ENCODE measurements around the gene SF3B3. TPM values are rescaled to one million over a fixed set of nuclear protein-coding genes. Genes with fewer than 3 reads are reported as not detected.

Gene SF3B3
- total and polyA plus RNA-seq, 7 donors = 23.8 to 98.5 (median 58.1) TPM

GRCh38 chr16:70508752-70509151, 14.9 kb upstream of the SF3B3 start:
- intact Hi-C loops (cut with DNase I) = no loop called here
- peaks cover 14 to 80% (median 46%) of the 10 kb centered on the region in 4 donors for H3K36me3 ChIP-seq

GRCh38 chr16:70510216-70510615, 13.4 kb upstream of the SF3B3 start:
- peaks cover 14 to 95% (median 58%) of the 10 kb centered on the region in 4 donors for H3K36me3 ChIP-seq
- H3K9me3 ChIP-seq = no peaks in the 10 kb centered on the region
- 97 to 98% methylated on average over 3 of the region's 3 CpGs for WGBS, 2 donors
- no peak overlapping the region for H3K27ac ChIP-seq
- H3K4me3 ChIP-seq = no peak overlapping the region
- no peaks in the 10 kb centered on the region for H3K4me1 ChIP-seq
- no peak for DNase-seq
- H3K27me3 ChIP-seq = no peaks in the 10 kb centered on the region
- intact Hi-C loops (cut with DNase I) = no loop called here
- TF ChIP-seq POLR2A (IDR thresholded peaks at IDR 0.05) (no peak), CTCF (IDR thresholded peaks at IDR 0.05) (no peak), EP300 (IDR thresholded peaks at IDR 0.05) (no peak), POLR2AphosphoS5 (IDR thresholded peaks at IDR 0.05) (no peak)

More at GRCh38 chr16:70508752-70509151, 14.9 kb upstream of the SF3B3 start:
- no peaks in the 10 kb centered on the region for H3K4me1 ChIP-seq
- WGBS, 2 donors = 56 to 75% methylated on average over 5 of the region's 5 CpGs
- DNase-seq = no peak
- H3K4me3 ChIP-seq = no peak overlapping the region
- TF ChIP-seq POLR2A (IDR thresholded peaks at IDR 0.05) = no peak
- no peaks in the 10 kb centered on the region for H3K9me3 ChIP-seq
- no peak overlapping the region for H3K27ac ChIP-seq
- no peaks in the 10 kb centered on the region for H3K27me3 ChIP-seq

GRCh38 chr16:70511833-70512232, 11.8 kb upstream of the SF3B3 start:
- H3K4me3 ChIP-seq = no peak overlapping the region
- no peaks in the 10 kb centered on the region for H3K9me3 ChIP-seq
- no peaks in the 10 kb centered on the region for H3K27me3 ChIP-seq
- H3K27ac ChIP-seq = no peak overlapping the region
- no peaks in the 10 kb centered on the region for H3K4me1 ChIP-seq
- H3K36me3 ChIP-seq = peaks cover 22 to 100% (median 66%) of the 10 kb centered on the region in 4 donors
- intact Hi-C loops (cut with DNase I) = no loop called here
- 96 to 98% methylated on average over 1 of the region's 1 CpG for WGBS, 2 donors
- TF ChIP-seq CTCF (IDR thresholded peaks at IDR 0.05) (no peak), POLR2AphosphoS5 (IDR thresholded peaks at IDR 0.05) (no peak), POLR2A (IDR thresholded peaks at IDR 0.05) (no peak), EP300 (IDR thresholded peaks at IDR 0.05) (no peak)
- no peak for DNase-seq

GRCh38 chr16:70512456-70512855, 11.2 kb upstream of the SF3B3 start:
- Histone ChIP-seq H3K9me3 (no peaks in the 10 kb centered on the region), H3K27ac (no peak overlapping the region), H3K4me1 (no peaks in the 10 kb centered on the region), H3K36me3 (peaks cover 27 to 100% (median 66%) of the 10 kb centered on the region in 4 donors), H3K27me3 (no peaks in the 10 kb centered on the region), H3K4me3 (no peak overlapping the region)
- WGBS, 2 donors = 90 to 96% methylated on average over 5 of the region's 5 CpGs
- intact Hi-C loops (cut with DNase I) = no loop called here
- no peak for DNase-seq
- no peak for TF ChIP-seq EP300 (IDR thresholded peaks at IDR 0.05)
- TF ChIP-seq POLR2A (IDR thresholded peaks at IDR 0.05) = no peak
- TF ChIP-seq POLR2AphosphoS5 (IDR thresholded peaks at IDR 0.05) = no peak
- no peak for TF ChIP-seq CTCF (IDR thresholded peaks at IDR 0.05)

GRCh38 chr16:70520612-70521297, 2.9 kb upstream of the SF3B3 start:
- Histone ChIP-seq H3K4me3 (no peak overlapping the region), H3K9me3 (no peaks in the 10 kb centered on the region), H3K27me3 (no peaks in the 10 kb centered on the region), H3K4me1 (peaks cover 0 to 27% (median 22%) of the 10 kb centered on the region in 4 donors), H3K36me3 (peaks cover 7 to 36% (median 22%) of the 10 kb centered on the region in 4 donors), H3K27ac (no peak overlapping the region)
- TF ChIP-seq POLR2A (IDR thresholded peaks at IDR 0.05) (no peak), CTCF (IDR thresholded peaks at IDR 0.05) (no peak), EP300 (IDR thresholded peaks at IDR 0.05) (no peak), POLR2AphosphoS5 (IDR thresholded peaks at IDR 0.05) (no peak)
- WGBS, 2 donors = 67 to 81% methylated on average over 8 of the region's 8 CpGs
- intact Hi-C loops (cut with DNase I) = loop anchor here (10.0 kb wide), 2 partner anchors 224 to 254 kb away; no protein-coding TSS in a partner anchor
- DNase-seq = no peak
